Measurements from ENCODE around the gene TNFRSF19.

Gene TNFRSF19

DNA sequence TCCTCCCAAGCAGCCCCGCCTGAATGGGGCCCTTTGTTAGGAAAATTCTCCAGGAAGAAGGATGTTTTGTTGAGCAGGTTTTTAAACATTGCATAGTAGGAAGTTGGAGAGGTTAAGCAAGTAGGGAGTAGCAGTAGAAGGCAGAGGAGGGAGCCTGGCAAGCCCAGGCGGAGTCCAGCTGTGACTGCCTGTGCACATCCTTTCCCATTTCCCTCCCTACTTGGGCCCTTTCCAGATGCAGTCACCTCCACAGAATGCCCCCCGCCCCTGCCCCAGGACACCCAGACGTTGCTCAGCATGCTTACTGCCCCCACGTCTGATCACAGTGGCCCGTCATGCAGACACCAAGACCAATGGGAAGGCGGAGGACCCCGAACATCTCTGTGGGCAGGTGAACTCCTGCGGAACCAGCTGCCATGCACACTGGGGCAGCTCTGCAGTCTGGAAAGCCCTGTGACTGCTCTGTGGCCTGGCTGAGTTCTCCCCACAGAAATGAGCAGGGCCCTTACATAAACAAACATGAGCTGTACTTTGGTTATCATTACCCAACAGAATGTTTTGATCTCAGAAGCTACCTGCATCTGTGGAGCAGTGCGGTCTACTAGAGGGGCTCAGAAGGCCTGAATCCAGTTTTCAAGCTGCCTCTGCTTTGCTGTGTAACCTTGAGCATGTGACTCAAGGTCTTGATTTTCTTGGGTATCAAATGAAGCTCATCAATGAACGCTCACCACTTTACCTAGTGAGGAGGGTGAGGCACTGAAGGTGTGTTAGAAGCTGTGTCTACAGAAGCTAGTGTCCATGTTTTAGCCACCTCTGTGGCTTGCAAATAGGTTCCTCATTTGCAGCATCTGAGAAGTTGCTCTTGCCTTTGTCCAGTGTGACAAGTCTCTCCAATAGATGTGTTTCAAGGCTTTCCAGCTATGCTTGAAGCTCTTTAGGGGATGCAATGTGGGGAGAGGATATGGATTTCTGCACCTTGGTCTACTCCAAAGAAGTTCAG lies 84.2 kb downstream of the TNFRSF19 start:
- Histone ChIP-seq H2BK5ac (ENCODE audit: low read length) (no peak overlapping the region), H3K4me3 (ENCODE audit: low read length) (no peak overlapping the region), H3K79me1 (ENCODE audit: low read length) (no peaks in the 10 kb centered on the region), H3K79me2 (ENCODE audit: control insufficient read depth, insufficient read depth, low read length) (no peaks in the 10 kb centered on the region), H3K4ac (ENCODE audit: low read depth, low read length) (no peak overlapping the region), H4K8ac (ENCODE audit: low read depth, low read length) (no peak overlapping the region), H3K23ac (ENCODE audit: low read length) (no peak overlapping the region), H3K4me1 (ENCODE audit: control insufficient read depth, low read depth, low read length) (no peaks in the 10 kb centered on the region), H3K4me2 (ENCODE audit: low read length) (no peak overlapping the region), H3K27me3 (ENCODE audit: insufficient read depth, low read length, poor library complexity) (no peaks in the 10 kb centered on the region), H4K5ac (ENCODE audit: low read length) (no peak overlapping the region), H3K36me3 (ENCODE audit: control insufficient read depth, insufficient read depth, low read length) (no peaks in the 10 kb centered on the region), H3K18ac (ENCODE audit: low read length) (no peak overlapping the region), H2AK5ac (ENCODE audit: low read length) (no peak overlapping the region), H3K56ac (ENCODE audit: low read length) (no peak overlapping the region), H3K27ac (ENCODE audit: low read depth, low read length) (no peak overlapping the region), H2BK15ac (replicated peaks; ENCODE audit: low read depth) (no peak overlapping the region), H2BK120ac (ENCODE audit: low read depth, low read length) (no peak overlapping the region), H3K9ac (ENCODE audit: low read length) (no peak overlapping the region)
- no peak for DNase-seq
- no CpG with 5 or more reads among the region's 11 CpGs for WGBS (ENCODE audit: extremely low coverage, insufficient coverage, low lambda C conversion rate)

DNA sequence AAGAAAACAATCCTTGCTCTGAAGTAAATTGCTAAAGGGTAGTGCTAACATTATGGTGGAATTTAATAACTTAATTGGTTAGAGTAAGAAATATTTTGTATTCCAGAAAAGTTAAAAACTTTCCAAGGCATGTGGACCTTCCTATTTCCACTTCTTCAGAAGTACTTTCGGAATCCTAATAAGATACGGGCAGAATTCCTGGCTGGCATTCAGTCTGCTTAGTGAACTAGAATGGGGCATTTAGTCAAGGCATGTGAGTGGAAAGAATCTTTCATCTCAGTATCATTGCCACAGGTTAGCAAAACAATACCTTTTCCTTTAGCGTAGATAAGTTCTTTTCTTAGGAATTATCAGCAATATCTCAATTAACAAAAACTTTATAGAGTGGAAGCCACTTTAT lies 85.1 kb downstream of the TNFRSF19 start:
- H3K4me2 ChIP-seq (ENCODE audit: low read length): no peak overlapping the region
- H4K5ac ChIP-seq (ENCODE audit: low read length): no peak overlapping the region
- H3K4me3 ChIP-seq (ENCODE audit: low read length): no peak overlapping the region
- H3K79me2 ChIP-seq (ENCODE audit: control insufficient read depth, insufficient read depth, low read length): no peaks in the 10 kb centered on the region
- no peak overlapping the region for H3K27ac ChIP-seq (ENCODE audit: low read depth, low read length)
- no peak overlapping the region for H2BK15ac ChIP-seq (replicated peaks; ENCODE audit: low read depth)
- no peak overlapping the region for H3K56ac ChIP-seq (ENCODE audit: low read length)
- H3K9ac ChIP-seq (ENCODE audit: low read length): no peak overlapping the region
- H3K4ac ChIP-seq (ENCODE audit: low read depth, low read length): no peak overlapping the region
- no peak overlapping the region for H3K23ac ChIP-seq (ENCODE audit: low read length)
- H3K4me1 ChIP-seq (ENCODE audit: control insufficient read depth, low read depth, low read length): no peaks in the 10 kb centered on the region
- no peaks in the 10 kb centered on the region for H3K36me3 ChIP-seq (ENCODE audit: control insufficient read depth, insufficient read depth, low read length)
- H3K79me1 ChIP-seq (ENCODE audit: low read length): no peaks in the 10 kb centered on the region
- no peak for DNase-seq
- no peak overlapping the region for H2BK120ac ChIP-seq (ENCODE audit: low read depth, low read length)
- no peak overlapping the region for H4K8ac ChIP-seq (ENCODE audit: low read depth, low read length)
- no peak overlapping the region for H2AK5ac ChIP-seq (ENCODE audit: low read length)
- no peak overlapping the region for H2BK5ac ChIP-seq (ENCODE audit: low read length)
- H3K27me3 ChIP-seq (ENCODE audit: insufficient read depth, low read length, poor library complexity): no peaks in the 10 kb centered on the region
- WGBS (ENCODE audit: extremely low coverage, insufficient coverage, low lambda C conversion rate): no CpG with 5 or more reads among the region's 3 CpGs
- no peak overlapping the region for H3K18ac ChIP-seq (ENCODE audit: low read length)

DNA sequence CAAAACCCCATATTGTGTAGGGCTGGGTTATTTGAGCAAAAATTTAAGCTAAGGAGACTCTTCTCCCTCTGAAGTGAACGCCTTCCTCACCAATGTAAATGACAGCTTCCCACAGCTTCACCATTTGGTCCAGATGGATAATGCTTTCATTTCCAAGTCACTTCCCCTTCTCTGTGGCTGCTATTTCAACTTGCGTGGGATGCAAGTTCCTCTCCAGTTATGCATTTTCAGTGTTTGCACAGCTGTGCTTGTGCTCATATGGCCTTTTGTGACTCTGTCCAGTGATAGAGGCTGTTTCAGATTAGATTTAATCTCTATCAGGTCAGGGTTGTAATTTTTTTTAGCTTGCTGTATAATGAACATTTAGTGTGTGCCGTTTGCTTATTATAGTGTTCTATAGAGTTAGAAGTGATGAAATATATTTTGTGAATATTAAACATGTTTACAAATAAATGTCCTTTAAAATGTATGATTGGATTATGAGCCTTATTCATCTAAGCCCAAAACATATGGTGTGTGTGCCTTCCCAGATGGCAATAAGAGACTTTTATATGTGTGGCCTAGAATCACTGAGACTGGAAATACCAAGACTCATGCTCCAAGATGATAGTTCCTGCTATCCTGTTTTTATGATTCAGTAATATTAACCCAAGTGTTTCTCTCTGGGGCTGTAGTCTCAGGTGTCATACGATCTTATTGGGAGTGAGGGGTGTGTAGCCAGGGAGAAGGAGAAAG lies 86.6 kb downstream of the TNFRSF19 start:
- H3K9ac ChIP-seq (ENCODE audit: low read length): no peak overlapping the region
- H3K36me3 ChIP-seq (ENCODE audit: control insufficient read depth, insufficient read depth, low read length): no peaks in the 10 kb centered on the region
- no peak overlapping the region for H3K27ac ChIP-seq (ENCODE audit: low read depth, low read length)
- no peak overlapping the region for H4K5ac ChIP-seq (ENCODE audit: low read length)
- no peak for DNase-seq
- no peaks in the 10 kb centered on the region for H3K79me1 ChIP-seq (ENCODE audit: low read length)
- H3K27me3 ChIP-seq (ENCODE audit: insufficient read depth, low read length, poor library complexity): no peaks in the 10 kb centered on the region
- H2BK120ac ChIP-seq (ENCODE audit: low read depth, low read length): no peak overlapping the region
- H3K4ac ChIP-seq (ENCODE audit: low read depth, low read length): no peak overlapping the region
- no peak overlapping the region for H3K4me2 ChIP-seq (ENCODE audit: low read length)
- 100% methylated on average over 1 of the region's 4 CpGs for WGBS (ENCODE audit: extremely low coverage, insufficient coverage, low lambda C conversion rate)
- no peak overlapping the region for H2AK5ac ChIP-seq (ENCODE audit: low read length)
- no peak overlapping the region for H3K56ac ChIP-seq (ENCODE audit: low read length)
- no peak overlapping the region for H3K4me3 ChIP-seq (ENCODE audit: low read length)
- H3K79me2 ChIP-seq (ENCODE audit: control insufficient read depth, insufficient read depth, low read length): no peaks in the 10 kb centered on the region
- no peak overlapping the region for H3K23ac ChIP-seq (ENCODE audit: low read length)
- H2BK15ac ChIP-seq (replicated peaks; ENCODE audit: low read depth): no peak overlapping the region
- H4K8ac ChIP-seq (ENCODE audit: low read depth, low read length): no peak overlapping the region
- H3K18ac ChIP-seq (ENCODE audit: low read length): no peak overlapping the region
- H2BK5ac ChIP-seq (ENCODE audit: low read length): no peak overlapping the region
- no peaks in the 10 kb centered on the region for H3K4me1 ChIP-seq (ENCODE audit: control insufficient read depth, low read depth, low read length)

DNA sequence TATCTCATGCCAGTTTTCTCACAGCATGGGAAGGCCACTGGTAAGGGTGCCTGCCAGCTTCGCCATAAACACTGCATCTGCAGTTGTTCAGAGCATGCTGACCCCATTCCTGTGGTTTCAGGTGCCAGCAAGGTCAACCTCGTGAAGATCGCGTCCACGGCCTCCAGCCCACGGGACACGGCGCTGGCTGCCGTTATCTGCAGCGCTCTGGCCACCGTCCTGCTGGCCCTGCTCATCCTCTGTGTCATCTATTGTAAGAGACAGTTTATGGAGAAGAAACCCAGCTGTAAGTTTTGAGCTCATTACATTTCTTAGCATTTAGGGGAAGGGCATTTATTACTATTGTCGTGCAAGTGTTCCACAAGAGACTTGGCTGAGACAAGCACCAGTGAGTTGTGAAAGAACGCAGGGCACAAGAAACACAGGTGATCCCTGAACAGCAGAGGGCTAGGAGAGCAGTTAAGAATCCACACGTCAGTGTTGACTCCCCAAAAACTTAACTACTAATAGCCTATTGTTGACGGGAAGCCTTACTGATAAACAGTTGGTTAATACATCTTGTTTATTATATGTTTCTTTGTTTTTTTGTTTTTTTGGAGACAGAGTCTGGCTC lies 88.8 kb downstream of the TNFRSF19 start:
- H3K79me1 ChIP-seq (ENCODE audit: low read length): no peaks in the 10 kb centered on the region
- H3K4ac ChIP-seq (ENCODE audit: low read depth, low read length): no peak overlapping the region
- H3K27ac ChIP-seq (ENCODE audit: low read depth, low read length): no peak overlapping the region
- H3K56ac ChIP-seq (ENCODE audit: low read length): no peak overlapping the region
- H2BK5ac ChIP-seq (ENCODE audit: low read length): no peak overlapping the region
- DNase-seq: no peak
- H3K9ac ChIP-seq (ENCODE audit: low read length): no peak overlapping the region
- H3K79me2 ChIP-seq (ENCODE audit: control insufficient read depth, insufficient read depth, low read length): no peaks in the 10 kb centered on the region
- no CpG with 5 or more reads among the region's 15 CpGs for WGBS (ENCODE audit: extremely low coverage, insufficient coverage, low lambda C conversion rate)
- no peak overlapping the region for H4K8ac ChIP-seq (ENCODE audit: low read depth, low read length)
- no peak overlapping the region for H4K5ac ChIP-seq (ENCODE audit: low read length)
- H3K4me1 ChIP-seq (ENCODE audit: control insufficient read depth, low read depth, low read length): no peaks in the 10 kb centered on the region
- no peaks in the 10 kb centered on the region for H3K36me3 ChIP-seq (ENCODE audit: control insufficient read depth, insufficient read depth, low read length)
- H3K23ac ChIP-seq (ENCODE audit: low read length): no peak overlapping the region
- H2BK15ac ChIP-seq (replicated peaks; ENCODE audit: low read depth): no peak overlapping the region
- H2BK120ac ChIP-seq (ENCODE audit: low read depth, low read length): no peak overlapping the region
- H2AK5ac ChIP-seq (ENCODE audit: low read length): no peak overlapping the region
- no peaks in the 10 kb centered on the region for H3K27me3 ChIP-seq (ENCODE audit: insufficient read depth, low read length, poor library complexity)
- no peak overlapping the region for H3K18ac ChIP-seq (ENCODE audit: low read length)
- no peak overlapping the region for H3K4me3 ChIP-seq (ENCODE audit: low read length)
- no peak overlapping the region for H3K4me2 ChIP-seq (ENCODE audit: low read length)

DNA sequence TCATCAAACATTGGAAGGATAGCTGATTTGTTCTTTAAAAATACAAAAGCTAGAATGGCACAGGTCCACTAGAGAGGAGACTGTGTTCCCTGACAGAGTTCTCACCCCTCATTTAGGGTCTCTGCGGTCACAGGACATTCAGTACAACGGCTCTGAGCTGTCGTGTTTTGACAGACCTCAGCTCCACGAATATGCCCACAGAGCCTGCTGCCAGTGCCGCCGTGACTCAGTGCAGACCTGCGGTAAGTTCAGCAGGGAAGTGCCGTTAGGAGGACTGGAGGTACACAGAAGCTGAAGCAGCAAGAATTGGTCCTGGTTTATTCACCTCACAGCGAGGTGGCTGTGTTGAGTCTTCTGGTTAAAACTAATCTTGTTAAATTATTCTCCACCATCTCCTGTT lies 90.0 kb downstream of the TNFRSF19 start:
- Histone ChIP-seq H3K18ac (ENCODE audit: low read length) (no peak overlapping the region), H3K27me3 (ENCODE audit: insufficient read depth, low read length, poor library complexity) (no peaks in the 10 kb centered on the region), H2BK5ac (ENCODE audit: low read length) (no peak overlapping the region), H3K4me1 (ENCODE audit: control insufficient read depth, low read depth, low read length) (no peaks in the 10 kb centered on the region), H3K4me2 (ENCODE audit: low read length) (no peak overlapping the region), H3K56ac (ENCODE audit: low read length) (no peak overlapping the region), H3K79me1 (ENCODE audit: low read length) (no peaks in the 10 kb centered on the region), H3K79me2 (ENCODE audit: control insufficient read depth, insufficient read depth, low read length) (no peaks in the 10 kb centered on the region), H4K8ac (ENCODE audit: low read depth, low read length) (no peak overlapping the region), H2BK15ac (replicated peaks; ENCODE audit: low read depth) (no peak overlapping the region), H3K9ac (ENCODE audit: low read length) (no peak overlapping the region), H3K4ac (ENCODE audit: low read depth, low read length) (no peak overlapping the region), H3K36me3 (ENCODE audit: control insufficient read depth, insufficient read depth, low read length) (no peaks in the 10 kb centered on the region), H3K23ac (ENCODE audit: low read length) (no peak overlapping the region), H3K27ac (ENCODE audit: low read depth, low read length) (no peak overlapping the region), H3K4me3 (ENCODE audit: low read length) (no peak overlapping the region), H2BK120ac (ENCODE audit: low read depth, low read length) (no peak overlapping the region), H2AK5ac (ENCODE audit: low read length) (no peak overlapping the region), H4K5ac (ENCODE audit: low read length) (no peak overlapping the region)
- DNase-seq: no peak
- no CpG with 5 or more reads among the region's 9 CpGs for WGBS (ENCODE audit: extremely low coverage, insufficient coverage, low lambda C conversion rate)
